Tongue (tissue), 3 donors: ENCODE data around the gene ATP8B1. TPM values are rescaled to one million over a fixed set of nuclear protein-coding genes. Genes with fewer than 3 reads are reported as not detected.

ENCODE experiments used
- DNase-seq: peaks from one replicate; pipeline ENCODE4 v3.0.0-alpha.2; 2015
- small RNA-seq: library from RNA; depleted of rRNA; stranded (forward); fragments of <200 nt; gene quantifications from one replicate; pipeline ENCODE3, GENCODE V24; 2014; ENCODE audit warnings: low replicate concordance
- total RNA-seq: library from RNA; depleted of rRNA; stranded (reverse); fragments of >200 nt; gene quantifications from one replicate; pipeline ENCODE4 v1.2.3, GENCODE V29; 2014

Gene ATP8B1
- total RNA-seq, 1 donor from 2014 or later = 16.6 TPM

- no peak for DNase-seq
These were observed 199.2 kb downstream of the ATP8B1 start for GRCh38 chr18:57603871-57604270.

Small RNA genes lying within 50 kb of the gene (small RNA-seq; reads per million reads assigned to genes)
- not detected for gene RNU6-742P

Other genes with a start within 250 kb of the ATP8B1 start
- gene FECH, start 216.6 kb downstream of the ATP8B1 start, total RNA-seq = 43.4 TPM
- gene NARS1, start 181.5 kb downstream of the ATP8B1 start, total RNA-seq = 128 TPM
- gene NEDD4L, start 240.9 kb upstream of the ATP8B1 start, total RNA-seq = 55.3 TPM